Panc1 (cell line): ENCODE results near the gene DYNC1I1. TPM values are rescaled to one million over a fixed set of nuclear protein-coding genes. Genes with fewer than 3 reads are reported as not detected.

Source experiments
- ATAC-seq: fragments of 200-7000 bp; cut with Tn5 transposase; 2 replicates; pipeline ENCODE4 v1.9.1; 2020; ENCODE audit warnings: mild to moderate bottlenecking, moderate library complexity
- BruUV-seq: library from RNA; stranded (reverse); fragments of 400-500 nt; replicated peaks from 2 replicates; lab custom pipeline; 2021; lab: Mats Ljungman, UMichigan
- CTCF ChIA-PET: fragments of 300-600 bp; sonication (Branson Sonifier 250); formaldehyde crosslinking; loops from one replicate; lab custom pipeline; 2022; ENCODE audit warnings: antibody characterized with exemption; lab: Charles Lee
- POLR2A ChIA-PET: fragments of 300-600 bp; sonication (Branson Sonifier 250); formaldehyde crosslinking; loops from one replicate; lab custom pipeline; 2022; ENCODE audit warnings: antibody characterized with exemption; lab: Charles Lee
- DNase-seq: peaks from one replicate; pipeline ENCODE4 v3.0.0-alpha.2; 2010; ENCODE audit warnings: low read depth, low spot score
- H3K27ac ChIP-seq: 2 replicates; pipeline ENCODE4 v1.5.1; 2011; ENCODE audit warnings: mild to moderate bottlenecking, low read length, inconsistent platforms
- H3K27me3 ChIP-seq: fragments of 200-500 bp; sonication (Bioruptor generic); 2 replicates; pipeline ENCODE4 v1.6.0; 2014; ENCODE audit warnings: low read length, inconsistent platforms; ENCODE audit not compliant: control insufficient read depth, insufficient read depth
- H3K36me3 ChIP-seq: fragments of 200-500 bp; sonication (Bioruptor generic); 2 replicates; pipeline ENCODE4 v1.5.1; 2014; ENCODE audit warnings: inconsistent platforms, mild to moderate bottlenecking, low read length, moderate library complexity; ENCODE audit not compliant: control insufficient read depth, insufficient read depth
- H3K4me1 ChIP-seq: 2 replicates; pipeline ENCODE4 v1.5.1; 2011; ENCODE audit warnings: inconsistent platforms, mild to moderate bottlenecking, low read length, moderate library complexity; ENCODE audit not compliant: control insufficient read depth, insufficient read depth
- H3K4me3 ChIP-seq, 2 experiments: 2 replicates each; pipeline ENCODE4 v1.5.1; 2011 to 2012; ENCODE audit warnings: low read depth in 2 of 2, low read length in 2 of 2, mild to moderate bottlenecking in 2 of 2, inconsistent platforms in 1 of 2, moderate library complexity in 1 of 2
- H3K9me3 ChIP-seq: fragments of 200-500 bp; sonication (Bioruptor generic); 2 replicates; pipeline ENCODE4 v1.5.1; 2014; ENCODE audit warnings: low read depth, mild to moderate bottlenecking, inconsistent platforms, low read length, moderate library complexity; ENCODE audit not compliant: control insufficient read depth, insufficient read depth
- CTCF ChIP-seq: fragments of 450-650 bp; IDR thresholded peaks from 2 replicates; pipeline ENCODE4 v1.5.1; 2017; ENCODE audit warnings: mild to moderate bottlenecking
- POLR2AphosphoS5 ChIP-seq: IDR thresholded peaks from 2 replicates; pipeline ENCODE4 v1.6.1; 2012; ENCODE audit warnings: mild to moderate bottlenecking, low read depth, low read length, moderate library complexity
- REST ChIP-seq, 2 experiments: IDR thresholded peaks; 2 replicates each; pipeline ENCODE4 v1.6.1; 2011 to 2012; ENCODE audit warnings: low read depth in 2 of 2, control low read depth in 1 of 2, low read length in 1 of 2, mild to moderate bottlenecking in 1 of 2, moderate library complexity in 1 of 2; ENCODE audit not compliant: insufficient read depth in 1 of 2
- SIN3A ChIP-seq: IDR thresholded peaks from 2 replicates; pipeline ENCODE4 v1.6.1; 2012; ENCODE audit warnings: low read depth, mild to moderate bottlenecking, low read length, moderate library complexity, borderline replicate concordance; ENCODE audit not compliant: insufficient read depth
- TCF7L2 ChIP-seq: IDR thresholded peaks from 2 replicates; pipeline ENCODE4 v1.6.1; 2011; ENCODE audit warnings: mild to moderate bottlenecking, low read depth, low read length, inconsistent platforms
- in situ Hi-C: cut with HindIII; loops from 2 replicates; pipeline ENCODE4 v1.10.0; 2016; ENCODE audit warnings: low sequenced_read_pairs, low pct_unique_long_range_greater_than_20kb
- intact Hi-C: fragments of 100-400 bp; cut with micrococcal nuclease; formaldehyde crosslinking; loops from one replicate; pipeline ENCODE4 v1.10.0; 2022; ENCODE audit not compliant: unreplicated experiment
- total RNA-seq: library from RNA; stranded (reverse); gene quantifications from one replicate; pipeline ENCODE4 v1.2.1, GENCODE V29; 2021; ENCODE audit not compliant: unreplicated experiment

Gene DYNC1I1
- total RNA-seq, 1 experiment from 2014 or later, result 0.13 TPM

- BruUV-seq, result no TSS peak
- Histone ChIP-seq H3K27ac (no peak overlapping the region), H3K9me3 (no peaks in the 10 kb centered on the region), H3K4me1 (no peaks in the 10 kb centered on the region), H3K27me3 (no peaks in the 10 kb centered on the region; the same call in 1 of the 2 replicates), H3K36me3 (no peaks in the 10 kb centered on the region), H3K4me3 (no peak overlapping the region)
- intact Hi-C loops (no loop called here), in situ Hi-C loops (no loop called here)
- ChIA-PET POLR2A (no interaction called here), CTCF (no interaction called here)
- DNase-seq (no peak), ATAC-seq (no peak)
- no peak for TF ChIP-seq CTCF
- TF ChIP-seq POLR2AphosphoS5, result no peak
- TF ChIP-seq TCF7L2, result no peak
- TF ChIP-seq SIN3A, result no peak
- TF ChIP-seq REST (IDR thresholded peaks at IDR 0.05; ENCODE audit: insufficient read depth in 1 of 2, low read depth in 2 of 2, low read length in 1 of 2), result no peak
Observed at GRCh38 chr7:96026611-96027010, 254.3 kb downstream of the DYNC1I1 start.

- in situ Hi-C loops (no loop called here), intact Hi-C loops (no loop called here)
- no peak for DNase-seq
- no peaks in the 10 kb centered on the region for H3K36me3 ChIP-seq
- TF ChIP-seq SIN3A (no peak), REST (IDR thresholded peaks at IDR 0.05; ENCODE audit: insufficient read depth in 1 of 2, low read depth in 2 of 2, low read length in 1 of 2) (no peak), TCF7L2 (no peak), CTCF (no peak), POLR2AphosphoS5 (no peak)
- no peak overlapping the region for H3K27ac ChIP-seq
- no peak for ATAC-seq
- no peak overlapping the region for H3K4me3 ChIP-seq
- H3K27me3 ChIP-seq, result no peaks in the 10 kb centered on the region; the same call in 1 of the 2 replicates
- POLR2A ChIA-PET, result no interaction called here
- no peaks in the 10 kb centered on the region for H3K9me3 ChIP-seq
- BruUV-seq, result no TSS peak
- CTCF ChIA-PET, result no interaction called here
- no peaks in the 10 kb centered on the region for H3K4me1 ChIP-seq
Observed at GRCh38 chr7:96028729-96029128, 256.4 kb downstream of the DYNC1I1 start.
